Panc1 (cell line): Measurements from ENCODE around the gene LMAN1L. TPM values are rescaled to one million over a fixed set of nuclear protein-coding genes. Genes with fewer than 3 reads are reported as not detected.

Experiments
- ATAC-seq: fragments of 200-7000 bp; cut with Tn5 transposase; 2 replicates; pipeline ENCODE4 v1.9.1; 2020; ENCODE audit warnings: mild to moderate bottlenecking, moderate library complexity
- BruUV-seq: library from RNA; stranded (reverse); fragments of 400-500 nt; replicated peaks from 2 replicates; lab custom pipeline; 2021; lab: Mats Ljungman, UMichigan
- CTCF ChIA-PET: fragments of 300-600 bp; sonication (Branson Sonifier 250); formaldehyde crosslinking; loops from one replicate; lab custom pipeline; 2022; ENCODE audit warnings: antibody characterized with exemption; lab: Charles Lee
- POLR2A ChIA-PET: fragments of 300-600 bp; sonication (Branson Sonifier 250); formaldehyde crosslinking; loops from one replicate; lab custom pipeline; 2022; ENCODE audit warnings: antibody characterized with exemption; lab: Charles Lee
- DNase-seq: peaks from one replicate; pipeline ENCODE4 v3.0.0-alpha.2; 2010; ENCODE audit warnings: low read depth, low spot score
- H3K27ac ChIP-seq: 2 replicates; pipeline ENCODE4 v1.5.1; 2011; ENCODE audit warnings: mild to moderate bottlenecking, low read length, inconsistent platforms
- H3K27me3 ChIP-seq: fragments of 200-500 bp; sonication (Bioruptor generic); 2 replicates; pipeline ENCODE4 v1.6.0; 2014; ENCODE audit warnings: low read length, inconsistent platforms; ENCODE audit not compliant: control insufficient read depth, insufficient read depth
- H3K36me3 ChIP-seq: fragments of 200-500 bp; sonication (Bioruptor generic); 2 replicates; pipeline ENCODE4 v1.5.1; 2014; ENCODE audit warnings: inconsistent platforms, mild to moderate bottlenecking, low read length, moderate library complexity; ENCODE audit not compliant: control insufficient read depth, insufficient read depth
- H3K4me1 ChIP-seq: 2 replicates; pipeline ENCODE4 v1.5.1; 2011; ENCODE audit warnings: inconsistent platforms, mild to moderate bottlenecking, low read length, moderate library complexity; ENCODE audit not compliant: control insufficient read depth, insufficient read depth
- H3K4me3 ChIP-seq, 2 experiments: 2 replicates each; pipeline ENCODE4 v1.5.1; 2011 to 2012; ENCODE audit warnings: low read depth in 2 of 2, low read length in 2 of 2, mild to moderate bottlenecking in 2 of 2, inconsistent platforms in 1 of 2, moderate library complexity in 1 of 2
- H3K9me3 ChIP-seq: fragments of 200-500 bp; sonication (Bioruptor generic); 2 replicates; pipeline ENCODE4 v1.5.1; 2014; ENCODE audit warnings: low read depth, mild to moderate bottlenecking, inconsistent platforms, low read length, moderate library complexity; ENCODE audit not compliant: control insufficient read depth, insufficient read depth
- POLR2AphosphoS5 ChIP-seq: IDR thresholded peaks from 2 replicates; pipeline ENCODE4 v1.6.1; 2012; ENCODE audit warnings: mild to moderate bottlenecking, low read depth, low read length, moderate library complexity
- SIN3A ChIP-seq: IDR thresholded peaks from 2 replicates; pipeline ENCODE4 v1.6.1; 2012; ENCODE audit warnings: low read depth, mild to moderate bottlenecking, low read length, moderate library complexity, borderline replicate concordance; ENCODE audit not compliant: insufficient read depth
- TCF7L2 ChIP-seq: IDR thresholded peaks from 2 replicates; pipeline ENCODE4 v1.6.1; 2011; ENCODE audit warnings: mild to moderate bottlenecking, low read depth, low read length, inconsistent platforms
- in situ Hi-C: cut with HindIII; loops from 2 replicates; pipeline ENCODE4 v1.10.0; 2016; ENCODE audit warnings: low sequenced_read_pairs, low pct_unique_long_range_greater_than_20kb
- intact Hi-C: fragments of 100-400 bp; cut with micrococcal nuclease; formaldehyde crosslinking; loops from one replicate; pipeline ENCODE4 v1.10.0; 2022; ENCODE audit not compliant: unreplicated experiment
- total RNA-seq: library from RNA; stranded (reverse); gene quantifications from one replicate; pipeline ENCODE4 v1.2.1, GENCODE V29; 2021; ENCODE audit not compliant: unreplicated experiment
- TF ChIP-seq, protein P1 (sequence below), 2 experiments: IDR thresholded peaks; 2 replicates each; pipeline ENCODE4 v1.6.1; 2011 to 2012; ENCODE audit warnings: low read depth in 2 of 2, control low read depth in 1 of 2, low read length in 1 of 2, mild to moderate bottlenecking in 1 of 2, moderate library complexity in 1 of 2; ENCODE audit not compliant: insufficient read depth in 1 of 2
- TF ChIP-seq, protein P2 (sequence below): fragments of 450-650 bp; IDR thresholded peaks from 2 replicates; pipeline ENCODE4 v1.5.1; 2017; ENCODE audit warnings: mild to moderate bottlenecking

The LMAN1L gene
- total RNA-seq, 1 experiment from 2014 or later: not detected

DNA sequence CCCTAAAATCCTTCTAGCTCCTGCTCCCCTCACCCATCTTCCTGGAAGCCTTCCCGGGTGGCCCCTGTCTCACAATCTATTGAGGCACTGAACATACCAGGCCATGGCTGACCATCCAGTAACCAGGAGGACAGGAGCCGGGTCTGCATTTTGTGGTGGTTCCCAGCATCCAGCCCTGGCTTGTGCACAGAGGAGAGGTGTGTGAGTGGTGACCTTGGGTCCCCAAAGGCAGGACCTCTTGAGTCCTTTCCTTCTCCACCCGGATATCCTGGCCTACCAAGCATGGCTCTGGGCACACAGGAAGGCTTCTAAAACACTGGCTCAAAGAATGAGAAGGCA, 22.9 kb upstream of the LMAN1L start:
- H3K36me3 ChIP-seq: no peaks in the 10 kb centered on the region
- in situ Hi-C loops: no loop called here
- no TSS peak for BruUV-seq

DNA sequence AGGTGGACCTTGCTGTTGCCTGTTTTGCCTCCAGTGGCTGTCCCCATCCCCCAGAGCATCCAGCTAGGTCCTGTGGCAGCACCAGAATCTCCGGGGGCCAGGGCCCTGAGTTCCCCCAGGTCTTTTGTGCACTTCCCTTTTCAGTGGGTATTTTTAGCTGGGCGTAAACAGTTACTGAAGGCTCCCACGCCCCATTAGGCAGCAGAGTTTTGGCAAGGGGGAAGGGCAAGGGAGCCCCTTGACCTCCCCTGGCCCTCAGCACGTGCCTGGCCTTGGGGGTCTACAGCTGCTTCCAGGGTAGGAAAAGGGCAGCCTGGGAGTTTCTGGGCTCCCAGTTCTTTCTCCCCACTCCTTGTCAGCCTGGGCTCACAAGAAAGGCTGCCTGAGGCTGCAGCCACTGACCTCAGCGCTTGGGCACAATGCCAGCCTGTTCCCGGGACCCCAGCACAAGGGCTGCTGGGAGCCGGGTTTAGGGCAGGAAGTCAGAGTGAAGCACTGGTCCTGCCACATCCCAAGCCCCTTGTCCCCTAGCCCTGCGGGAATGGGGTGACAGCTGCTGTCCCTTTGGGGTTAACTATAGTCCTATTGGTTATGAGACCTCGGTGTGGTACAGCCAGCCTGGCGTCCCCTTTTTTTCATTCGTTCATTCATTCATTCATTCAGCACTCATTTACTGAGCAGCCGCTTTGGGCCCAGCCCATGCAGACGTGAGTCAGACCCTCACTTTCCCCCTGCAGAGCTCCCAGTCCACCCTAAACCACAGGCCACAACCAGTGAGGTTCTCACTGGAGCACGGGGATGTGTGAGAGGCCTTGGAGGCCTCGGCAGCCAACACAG, 22.3 kb upstream of the LMAN1L start:
- Histone ChIP-seq H3K36me3 (no peaks in the 10 kb centered on the region), H3K4me1 (peaks cover 54% of the 10 kb centered on the region), H3K27me3 (no peaks in the 10 kb centered on the region), H3K4me3 (no peak overlapping the region), H3K27ac (0 out of 2 replicates have a peak overlapping the region, but pooled peaks have one; percentile 54), H3K9me3 (no peaks in the 10 kb centered on the region)
- ChIA-PET CTCF (interaction anchor here (1.7 kb wide), 1 partner anchor 9 kb away, joined by 5 read pairs; the partner anchor contains the start of gene CSK), POLR2A (interaction anchor here (0.7 kb wide), 1 partner anchor 415 kb away, joined by 3 read pairs; no protein-coding TSS in a partner anchor)
- intact Hi-C loops: no loop called here
- TF ChIP-seq, protein P1, sequence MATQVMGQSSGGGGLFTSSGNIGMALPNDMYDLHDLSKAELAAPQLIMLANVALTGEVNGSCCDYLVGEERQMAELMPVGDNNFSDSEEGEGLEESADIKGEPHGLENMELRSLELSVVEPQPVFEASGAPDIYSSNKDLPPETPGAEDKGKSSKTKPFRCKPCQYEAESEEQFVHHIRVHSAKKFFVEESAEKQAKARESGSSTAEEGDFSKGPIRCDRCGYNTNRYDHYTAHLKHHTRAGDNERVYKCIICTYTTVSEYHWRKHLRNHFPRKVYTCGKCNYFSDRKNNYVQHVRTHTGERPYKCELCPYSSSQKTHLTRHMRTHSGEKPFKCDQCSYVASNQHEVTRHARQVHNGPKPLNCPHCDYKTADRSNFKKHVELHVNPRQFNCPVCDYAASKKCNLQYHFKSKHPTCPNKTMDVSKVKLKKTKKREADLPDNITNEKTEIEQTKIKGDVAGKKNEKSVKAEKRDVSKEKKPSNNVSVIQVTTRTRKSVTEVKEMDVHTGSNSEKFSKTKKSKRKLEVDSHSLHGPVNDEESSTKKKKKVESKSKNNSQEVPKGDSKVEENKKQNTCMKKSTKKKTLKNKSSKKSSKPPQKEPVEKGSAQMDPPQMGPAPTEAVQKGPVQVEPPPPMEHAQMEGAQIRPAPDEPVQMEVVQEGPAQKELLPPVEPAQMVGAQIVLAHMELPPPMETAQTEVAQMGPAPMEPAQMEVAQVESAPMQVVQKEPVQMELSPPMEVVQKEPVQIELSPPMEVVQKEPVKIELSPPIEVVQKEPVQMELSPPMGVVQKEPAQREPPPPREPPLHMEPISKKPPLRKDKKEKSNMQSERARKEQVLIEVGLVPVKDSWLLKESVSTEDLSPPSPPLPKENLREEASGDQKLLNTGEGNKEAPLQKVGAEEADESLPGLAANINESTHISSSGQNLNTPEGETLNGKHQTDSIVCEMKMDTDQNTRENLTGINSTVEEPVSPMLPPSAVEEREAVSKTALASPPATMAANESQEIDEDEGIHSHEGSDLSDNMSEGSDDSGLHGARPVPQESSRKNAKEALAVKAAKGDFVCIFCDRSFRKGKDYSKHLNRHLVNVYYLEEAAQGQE (IDR thresholded peaks at IDR 0.05; ENCODE audit: insufficient read depth in 1 of 2, low read depth in 2 of 2, low read length in 1 of 2): no peak
- TF ChIP-seq TCF7L2: no peak
- TF ChIP-seq, protein P2, sequence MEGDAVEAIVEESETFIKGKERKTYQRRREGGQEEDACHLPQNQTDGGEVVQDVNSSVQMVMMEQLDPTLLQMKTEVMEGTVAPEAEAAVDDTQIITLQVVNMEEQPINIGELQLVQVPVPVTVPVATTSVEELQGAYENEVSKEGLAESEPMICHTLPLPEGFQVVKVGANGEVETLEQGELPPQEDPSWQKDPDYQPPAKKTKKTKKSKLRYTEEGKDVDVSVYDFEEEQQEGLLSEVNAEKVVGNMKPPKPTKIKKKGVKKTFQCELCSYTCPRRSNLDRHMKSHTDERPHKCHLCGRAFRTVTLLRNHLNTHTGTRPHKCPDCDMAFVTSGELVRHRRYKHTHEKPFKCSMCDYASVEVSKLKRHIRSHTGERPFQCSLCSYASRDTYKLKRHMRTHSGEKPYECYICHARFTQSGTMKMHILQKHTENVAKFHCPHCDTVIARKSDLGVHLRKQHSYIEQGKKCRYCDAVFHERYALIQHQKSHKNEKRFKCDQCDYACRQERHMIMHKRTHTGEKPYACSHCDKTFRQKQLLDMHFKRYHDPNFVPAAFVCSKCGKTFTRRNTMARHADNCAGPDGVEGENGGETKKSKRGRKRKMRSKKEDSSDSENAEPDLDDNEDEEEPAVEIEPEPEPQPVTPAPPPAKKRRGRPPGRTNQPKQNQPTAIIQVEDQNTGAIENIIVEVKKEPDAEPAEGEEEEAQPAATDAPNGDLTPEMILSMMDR: no peak
- no peak for TF ChIP-seq POLR2AphosphoS5
- no peak for DNase-seq
- in situ Hi-C loops: no loop called here
- no peak for ATAC-seq
- BruUV-seq: no TSS peak

More for the DNA sequence above, 22.9 kb upstream of the LMAN1L start:
- Histone ChIP-seq H3K4me3 (no peak overlapping the region), H3K27me3 (no peaks in the 10 kb centered on the region), H3K4me1 (peaks cover 55% of the 10 kb centered on the region), H3K9me3 (no peaks in the 10 kb centered on the region), H3K27ac (no peak overlapping the region)
- ChIA-PET POLR2A (no interaction called here), CTCF (no interaction called here)
- ATAC-seq (no peak), DNase-seq (no peak)
- intact Hi-C loops: no loop called here
- TF ChIP-seq, protein P1 (IDR thresholded peaks at IDR 0.05; ENCODE audit: insufficient read depth in 1 of 2, low read depth in 2 of 2, low read length in 1 of 2): no peak
- TF ChIP-seq, protein P2: no peak
- TF ChIP-seq TCF7L2: no peak
- no peak for TF ChIP-seq SIN3A
- TF ChIP-seq POLR2AphosphoS5: no peak
